ENCODE measurements around the gene ADSL.

DNA sequence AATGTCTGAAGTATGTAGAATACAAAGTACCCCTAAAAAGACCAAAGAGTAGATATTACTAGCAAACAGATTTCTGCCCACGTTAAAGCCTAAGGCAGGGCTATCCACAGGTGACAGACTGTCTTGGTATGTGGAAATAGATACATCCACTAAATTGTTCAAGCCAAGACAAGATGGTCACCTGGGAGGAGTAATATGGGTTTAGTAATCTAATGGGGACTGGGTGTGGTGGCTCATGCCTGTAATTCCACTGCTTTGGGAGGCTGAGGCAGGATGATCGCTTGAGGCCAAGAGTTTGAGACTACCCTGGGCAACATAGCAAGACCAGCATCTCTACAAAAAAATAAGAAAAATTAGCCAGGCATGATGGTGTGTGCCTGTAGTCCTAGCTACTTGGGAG is 31.6 kb downstream of the ADSL start:
- TF ChIP-seq, protein P1, sequence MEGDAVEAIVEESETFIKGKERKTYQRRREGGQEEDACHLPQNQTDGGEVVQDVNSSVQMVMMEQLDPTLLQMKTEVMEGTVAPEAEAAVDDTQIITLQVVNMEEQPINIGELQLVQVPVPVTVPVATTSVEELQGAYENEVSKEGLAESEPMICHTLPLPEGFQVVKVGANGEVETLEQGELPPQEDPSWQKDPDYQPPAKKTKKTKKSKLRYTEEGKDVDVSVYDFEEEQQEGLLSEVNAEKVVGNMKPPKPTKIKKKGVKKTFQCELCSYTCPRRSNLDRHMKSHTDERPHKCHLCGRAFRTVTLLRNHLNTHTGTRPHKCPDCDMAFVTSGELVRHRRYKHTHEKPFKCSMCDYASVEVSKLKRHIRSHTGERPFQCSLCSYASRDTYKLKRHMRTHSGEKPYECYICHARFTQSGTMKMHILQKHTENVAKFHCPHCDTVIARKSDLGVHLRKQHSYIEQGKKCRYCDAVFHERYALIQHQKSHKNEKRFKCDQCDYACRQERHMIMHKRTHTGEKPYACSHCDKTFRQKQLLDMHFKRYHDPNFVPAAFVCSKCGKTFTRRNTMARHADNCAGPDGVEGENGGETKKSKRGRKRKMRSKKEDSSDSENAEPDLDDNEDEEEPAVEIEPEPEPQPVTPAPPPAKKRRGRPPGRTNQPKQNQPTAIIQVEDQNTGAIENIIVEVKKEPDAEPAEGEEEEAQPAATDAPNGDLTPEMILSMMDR (conservative IDR thresholded peaks at IDR 0.05 in 1 of 2, IDR thresholded peaks at IDR 0.05 in 1 of 2; ENCODE audit: low read depth in 1 of 2, low read length in 2 of 2): no peak
- TF ChIP-seq EZH2 (IDR thresholded peaks at IDR 0.05; ENCODE audit: low read length, missing control alignments): no peak

All from fibroblast of lung (primary cell).